Suprapubic skin (tissue), 4 donors: ENCODE measurements around the gene MT1X.

Experiments
- EP300 ChIP-seq: sonication (generic); formaldehyde crosslinking; IDR thresholded peaks from one replicate; pipeline ENCODE4 v1.6.1; 2017; ENCODE audit warnings: antibody characterized with exemption
- POLR2A ChIP-seq, 2 donors: fragments of 450-650 bp; IDR thresholded peaks; one replicate each; pipeline ENCODE4 v1.6.1; 2017; ENCODE audit warnings: antibody characterized with exemption in 2 of 2, mild to moderate bottlenecking in 2 of 2, moderate library complexity in 2 of 2
- POLR2AphosphoS5 ChIP-seq, 3 donors: sonication (generic); formaldehyde crosslinking; IDR thresholded peaks; one replicate each; pipeline ENCODE4 v1.6.1; 2017; ENCODE audit warnings: antibody characterized with exemption in 3 of 3
- TF ChIP-seq, protein P1 (sequence below), 2 donors: fragments of 200-600 bp in 1 of 2; fragments of 450-650 bp in 1 of 2; sonication (generic) in 1 of 2; IDR thresholded peaks; one replicate each; pipeline ENCODE4 v1.5.1; 2016 to 2019; ENCODE audit warnings: antibody characterized with exemption in 2 of 2, mild to moderate bottlenecking in 1 of 2, moderate library complexity in 1 of 2

DNA sequence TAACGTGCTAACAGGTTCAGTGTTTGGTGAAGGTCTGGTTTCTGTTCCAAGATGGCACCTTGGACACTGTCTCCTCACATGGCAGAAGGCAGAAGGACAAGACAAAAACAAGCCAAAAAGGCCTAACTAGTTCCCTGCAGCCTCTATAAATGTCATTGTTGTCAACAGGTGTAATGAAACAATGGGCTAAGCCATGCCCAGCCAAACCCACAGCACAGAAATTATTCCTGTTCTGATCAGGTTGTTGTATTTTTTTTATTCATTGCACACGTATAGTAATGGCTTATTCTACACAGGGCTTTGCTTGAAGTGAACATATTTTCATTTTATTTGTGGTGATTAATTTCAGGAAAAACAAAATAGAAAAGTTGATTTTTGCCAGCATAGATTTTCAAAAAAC lies 31.5 kb downstream of the MT1X start:
- TF ChIP-seq EP300 = no peak
- no peak for TF ChIP-seq POLR2A (IDR thresholded peaks at IDR 0.05)
- TF ChIP-seq, protein P1, sequence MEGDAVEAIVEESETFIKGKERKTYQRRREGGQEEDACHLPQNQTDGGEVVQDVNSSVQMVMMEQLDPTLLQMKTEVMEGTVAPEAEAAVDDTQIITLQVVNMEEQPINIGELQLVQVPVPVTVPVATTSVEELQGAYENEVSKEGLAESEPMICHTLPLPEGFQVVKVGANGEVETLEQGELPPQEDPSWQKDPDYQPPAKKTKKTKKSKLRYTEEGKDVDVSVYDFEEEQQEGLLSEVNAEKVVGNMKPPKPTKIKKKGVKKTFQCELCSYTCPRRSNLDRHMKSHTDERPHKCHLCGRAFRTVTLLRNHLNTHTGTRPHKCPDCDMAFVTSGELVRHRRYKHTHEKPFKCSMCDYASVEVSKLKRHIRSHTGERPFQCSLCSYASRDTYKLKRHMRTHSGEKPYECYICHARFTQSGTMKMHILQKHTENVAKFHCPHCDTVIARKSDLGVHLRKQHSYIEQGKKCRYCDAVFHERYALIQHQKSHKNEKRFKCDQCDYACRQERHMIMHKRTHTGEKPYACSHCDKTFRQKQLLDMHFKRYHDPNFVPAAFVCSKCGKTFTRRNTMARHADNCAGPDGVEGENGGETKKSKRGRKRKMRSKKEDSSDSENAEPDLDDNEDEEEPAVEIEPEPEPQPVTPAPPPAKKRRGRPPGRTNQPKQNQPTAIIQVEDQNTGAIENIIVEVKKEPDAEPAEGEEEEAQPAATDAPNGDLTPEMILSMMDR (IDR thresholded peaks at IDR 0.05) = no peak
- TF ChIP-seq POLR2AphosphoS5 (IDR thresholded peaks at IDR 0.05) = no peak
